Stimulated activated CD4-positive, alpha-beta T cell treated with anti-CD3 and anti-CD28 coated beads, TNF-alpha, amount 100 ng/mL, for 1 hour (primary cell): Measurements from ENCODE around the gene PRKRIP1.
"Not testable (repeated sequence)": the region's sequence is repeated elsewhere in the genome, so short reads cannot be mapped to it uniquely, and the experiment has no call there.

Experiments
- DNase-seq, 3 donors: peaks; one replicate each; pipeline ENCODE4 v3.0.0-alpha.2; 2020; ENCODE audit warnings: low read depth in 3 of 3, low spot score in 1 of 3

Gene PRKRIP1

GRCh38 chr7:102429141-102429899 lies 33.2 kb downstream of the PRKRIP1 start:
- DNase-seq = no peak

DNA sequence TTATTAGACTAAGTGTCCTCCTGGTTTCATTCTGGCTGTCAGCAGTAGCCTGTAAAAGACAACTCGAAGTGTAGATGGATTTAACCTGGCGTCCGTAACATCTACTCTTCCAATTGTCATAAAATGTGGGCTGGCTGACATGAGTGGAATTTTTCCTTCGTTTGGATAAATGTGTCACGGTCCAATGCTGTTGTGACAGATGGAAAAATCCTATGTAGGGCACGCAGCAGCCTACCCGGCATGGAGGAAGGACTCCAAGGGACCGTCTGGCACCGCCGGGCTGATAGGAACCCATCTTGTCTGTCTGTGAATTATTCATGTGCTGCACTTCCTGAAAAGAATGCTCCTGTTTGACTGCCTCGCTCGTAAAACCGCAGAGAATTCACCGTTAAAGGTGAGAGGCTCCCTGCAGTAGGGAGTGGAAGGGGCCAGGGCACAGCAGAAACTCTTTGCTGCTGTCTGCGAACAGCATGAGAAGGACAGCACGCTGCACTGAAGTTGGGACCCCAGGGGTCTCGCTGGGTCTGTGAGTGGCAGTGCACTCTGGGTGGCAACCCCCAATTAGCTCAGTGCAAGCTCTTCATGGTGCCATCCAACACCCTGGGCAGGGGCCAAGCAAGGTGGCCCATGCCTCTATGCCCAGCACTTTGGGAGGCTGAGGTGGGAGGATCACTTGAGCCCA lies 35.6 kb downstream of the PRKRIP1 start:
- peak; percentile 30 to 53 (median 36) for DNase-seq

- no peak for DNase-seq
These were observed 36.5 kb downstream of the PRKRIP1 start for GRCh38 chr7:102432442-102433218.

DNA sequence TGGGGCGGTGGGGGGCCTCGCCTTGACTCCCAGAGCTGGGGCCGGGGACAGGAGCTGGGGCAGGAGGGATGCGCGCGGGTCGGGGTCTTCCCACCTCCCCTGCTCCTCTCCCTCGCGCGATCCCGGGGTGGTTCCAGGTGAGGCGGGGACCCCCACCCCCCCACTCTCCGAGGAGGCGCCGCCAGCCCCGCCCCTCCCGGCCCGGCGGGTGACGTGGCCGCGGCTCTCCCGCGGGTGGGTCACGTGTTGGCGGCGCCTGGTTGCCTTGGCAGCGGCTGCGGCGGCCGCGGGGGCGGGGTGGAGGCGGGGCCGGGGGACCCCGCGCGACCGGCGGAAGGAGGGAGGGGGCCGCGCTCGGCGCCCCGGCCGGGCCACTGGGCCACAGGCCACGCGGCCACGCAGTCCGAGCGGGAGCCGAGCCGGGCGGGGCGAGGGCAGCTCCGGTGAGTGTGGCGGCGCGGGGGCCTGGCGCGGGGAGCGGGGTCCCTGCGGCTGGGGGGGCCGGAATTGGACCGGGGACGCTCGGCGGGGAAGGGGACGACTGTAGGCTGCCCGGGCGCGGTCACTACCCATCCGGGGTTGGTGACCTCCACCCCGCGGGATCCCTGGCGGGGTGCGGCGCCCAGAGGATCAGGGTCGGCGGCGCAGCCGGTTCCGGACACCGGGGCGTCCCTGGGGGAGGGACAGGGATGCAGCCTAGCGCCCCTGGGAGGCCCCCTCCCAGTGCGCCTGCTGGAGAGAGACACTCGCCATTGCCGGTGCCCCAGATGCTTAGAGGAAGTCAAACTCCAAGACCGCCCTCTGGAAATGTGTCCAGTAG lies 37.3 kb downstream of the PRKRIP1 start, which contains the start of gene ORAI2:
ORAI2 (plus strand) TSS at position 357 of the 820 bp plus-strand sequence. CDS start 5,382 bp downstream, outside the sequence.
- DNase-seq = peak; percentile 75 to 87 (median 83)

GRCh38 chr7:102434039-102434486 lies 37.9 kb downstream of the PRKRIP1 start:
- no peak for DNase-seq

DNA sequence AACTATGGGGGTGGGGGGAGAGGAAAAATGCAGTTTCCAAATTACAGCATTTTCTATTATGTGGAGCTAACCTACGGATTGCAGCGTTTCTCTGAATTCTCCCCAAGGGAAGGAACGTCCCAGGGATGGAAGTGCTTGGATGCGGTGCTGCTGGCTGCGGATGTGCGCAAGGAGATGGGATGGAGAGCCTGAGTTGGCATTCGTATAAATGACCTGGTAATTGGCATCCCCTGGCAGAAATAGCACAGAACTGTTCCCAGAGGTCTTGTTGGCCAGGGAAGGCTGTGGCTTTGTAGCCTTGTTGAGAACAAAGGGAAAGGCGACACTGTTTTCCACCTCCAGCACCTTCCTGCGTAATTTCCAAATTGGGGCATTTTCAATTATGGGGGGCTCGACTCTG lies 40.0 kb downstream of the PRKRIP1 start:
- DNase-seq = no peak

- DNase-seq = no peak
These were observed 44.0 kb downstream of the PRKRIP1 start for GRCh38 chr7:102439963-102440795.

DNA sequence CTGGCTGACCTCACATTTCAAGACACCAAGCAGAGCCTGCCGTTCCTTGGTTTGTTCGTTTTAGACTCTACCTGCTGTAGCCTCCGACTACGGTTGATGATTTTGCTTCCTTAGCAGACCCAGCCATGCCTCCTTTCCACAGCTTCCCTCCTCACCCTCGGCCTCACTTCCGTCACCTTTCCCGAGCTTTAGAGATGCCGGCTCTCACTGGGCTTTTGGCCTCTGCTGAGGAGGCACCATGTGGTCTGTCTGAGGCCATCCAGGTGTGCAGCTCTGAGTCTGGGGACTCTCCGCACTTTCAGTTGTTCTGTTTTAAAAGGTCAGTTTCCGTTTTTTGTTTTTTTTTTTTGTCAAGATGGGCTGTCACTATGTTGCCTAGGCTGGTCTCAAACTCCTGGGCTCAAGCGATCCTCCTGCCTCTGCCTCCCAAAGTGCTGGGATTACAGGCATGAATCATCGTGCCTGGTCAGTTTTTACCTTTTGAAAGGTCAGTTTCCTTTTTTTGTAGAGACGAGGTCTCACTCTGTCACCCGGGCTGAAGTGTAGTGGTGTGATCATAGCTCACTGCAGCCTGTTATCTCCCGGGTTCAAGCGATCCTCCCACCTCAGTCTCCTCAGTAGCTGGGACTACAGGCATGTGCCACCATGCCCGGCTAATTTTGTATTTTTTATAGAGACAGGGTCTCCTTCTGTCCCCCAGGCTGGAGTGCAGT lies 49.0 kb downstream of the PRKRIP1 start:
- DNase-seq = no peak

- DNase-seq = no peak
These were observed 49.5 kb downstream of the PRKRIP1 start for GRCh38 chr7:102445674-102446071.

DNA sequence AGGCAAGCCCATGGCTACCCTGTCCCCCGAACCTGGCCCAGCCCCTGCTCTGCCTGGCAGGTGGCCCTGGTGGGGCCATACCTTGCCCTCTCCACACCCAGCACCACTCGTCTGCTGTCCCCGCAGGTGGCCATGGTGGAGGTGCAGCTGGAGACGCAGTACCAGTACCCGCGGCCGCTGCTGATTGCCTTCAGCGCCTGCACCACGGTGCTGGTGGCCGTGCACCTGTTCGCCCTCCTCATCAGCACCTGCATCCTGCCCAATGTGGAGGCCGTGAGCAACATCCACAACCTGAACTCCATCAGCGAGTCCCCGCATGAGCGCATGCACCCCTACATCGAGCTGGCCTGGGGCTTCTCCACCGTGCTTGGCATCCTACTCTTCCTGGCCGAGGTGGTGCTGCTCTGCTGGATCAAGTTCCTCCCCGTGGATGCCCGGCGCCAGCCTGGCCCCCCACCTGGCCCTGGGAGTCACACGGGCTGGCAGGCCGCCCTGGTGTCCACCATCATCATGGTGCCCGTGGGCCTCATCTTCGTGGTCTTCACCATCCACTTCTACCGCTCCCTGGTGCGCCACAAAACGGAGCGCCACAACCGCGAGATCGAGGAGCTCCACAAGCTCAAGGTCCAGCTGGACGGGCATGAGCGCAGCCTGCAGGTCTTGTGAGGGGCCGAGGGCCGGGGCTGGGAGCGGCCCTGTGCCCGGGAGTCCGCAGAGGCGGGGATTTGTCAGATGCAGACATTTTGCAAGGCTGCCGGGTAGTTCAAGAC lies 50.4 kb downstream of the PRKRIP1 start:
- no peak for DNase-seq

GRCh38 chr7:102447311-102447710 lies 51.1 kb downstream of the PRKRIP1 start:
- DNase-seq = no peak

DNA sequence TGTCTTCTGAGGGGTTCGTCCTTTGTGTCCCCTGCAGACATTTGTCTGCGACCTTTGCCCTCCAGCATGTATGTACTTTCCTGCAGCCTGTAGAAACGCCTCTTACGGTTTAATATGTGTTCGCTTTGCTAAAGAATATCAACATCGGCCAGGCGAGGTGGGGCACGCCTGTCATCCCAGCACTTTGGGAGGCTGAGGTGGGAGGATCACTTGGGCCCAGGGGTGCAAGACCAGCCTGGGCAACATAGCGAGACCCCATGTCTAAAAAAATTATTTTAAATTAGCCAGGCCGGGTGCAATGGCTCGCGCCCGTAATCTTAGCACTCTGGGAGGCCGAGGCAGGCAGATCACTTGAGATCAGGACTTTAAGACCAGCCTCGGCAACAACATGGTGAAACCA lies 53.0 kb downstream of the PRKRIP1 start:
- no peak for DNase-seq

GRCh38 chr7:102450242-102450641 lies 54.1 kb downstream of the PRKRIP1 start:
- peak in 1 of 3 donors; percentile 22 for DNase-seq

DNA sequence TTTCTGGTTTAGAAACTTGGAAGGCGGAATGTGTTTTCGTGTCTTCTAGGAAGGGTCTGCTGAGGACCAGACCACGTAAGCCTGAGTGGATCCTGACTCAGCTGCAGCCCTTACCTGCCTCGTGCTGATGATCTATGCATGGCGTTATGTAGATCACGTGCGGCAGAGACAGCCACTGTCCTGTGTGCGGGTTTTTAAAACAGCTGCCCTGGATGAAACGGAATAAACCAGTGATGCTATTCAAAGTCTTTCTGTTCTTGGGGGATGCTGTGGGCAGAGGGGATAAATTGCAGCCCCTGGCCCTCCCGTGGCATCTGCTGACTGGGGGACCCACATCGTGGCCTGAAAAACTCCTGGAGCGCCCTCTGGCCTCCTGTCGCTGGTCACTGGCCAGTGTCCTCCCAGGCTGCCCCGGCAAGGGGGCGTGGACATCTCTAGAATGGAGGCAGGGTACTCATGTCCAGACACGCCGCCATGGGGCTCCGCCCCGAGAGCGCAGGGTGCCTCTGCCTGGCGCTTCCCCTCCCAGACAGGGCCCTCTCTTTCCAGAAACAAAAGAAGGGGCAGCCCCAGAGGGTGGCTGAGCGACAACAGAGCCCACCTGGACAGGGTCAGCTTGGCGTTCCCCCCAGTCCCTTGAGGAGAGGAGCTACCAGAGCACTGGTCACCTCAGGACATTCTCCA lies 55.4 kb downstream of the PRKRIP1 start:
- DNase-seq = no peak

GRCh38 chr7:102452451-102452850 lies 56.3 kb downstream of the PRKRIP1 start:
- DNase-seq = no peak

- no peak for DNase-seq
These were observed 57.2 kb downstream of the PRKRIP1 start for GRCh38 chr7:102453319-102453718.

GRCh38 chr7:102454468-102454867 lies 58.3 kb downstream of the PRKRIP1 start:
- DNase-seq = no peak

DNA sequence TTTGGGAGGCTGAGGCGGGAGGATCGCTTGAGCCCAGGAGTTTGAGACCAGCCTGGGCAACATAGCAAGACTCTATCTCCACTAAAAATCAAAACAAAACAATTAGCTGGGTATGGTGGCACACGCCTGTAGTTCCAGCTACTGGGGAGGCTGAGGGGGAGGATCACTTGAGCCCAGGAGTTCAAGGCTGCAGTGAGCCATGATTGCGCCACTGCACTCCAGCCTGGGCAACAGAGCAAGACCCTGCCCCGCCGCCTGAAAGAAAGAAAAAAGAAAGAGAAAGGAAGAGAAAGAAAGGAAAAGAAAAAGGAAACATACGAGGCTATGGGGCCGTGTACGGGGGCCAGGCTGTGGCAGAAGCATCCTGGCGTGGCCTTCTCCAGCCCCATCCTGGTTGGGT lies 58.8 kb downstream of the PRKRIP1 start:
- DNase-seq = not testable (repeated sequence)
